Lung (tissue), 12 donors: ENCODE measurements around the gene SLC35E1. TPM values are rescaled to one million over a fixed set of nuclear protein-coding genes. Genes with fewer than 3 reads are reported as not detected.
A peak's percentile ranks its signal among the peaks of the same experiment; 100 is the strongest.

Experiments used
- ATAC-seq: fragments of 200-7000 bp; cut with Tn5 transposase; one replicate; pipeline ENCODE4 v1.9.1; 2020; ENCODE audit warnings: moderate number of reproducible peaks; ENCODE audit not compliant: insufficient read depth, low FRiP score
- DNase-seq, 3 donors: peaks; one replicate each; pipeline ENCODE4 v3.0.0-alpha.2; 2013 to 2017
- H3K27ac ChIP-seq, 2 donors: one replicate each; pipeline ENCODE4 v1.5.1; 2013; ENCODE audit warnings: mild to moderate bottlenecking in 2 of 2, moderate library complexity in 2 of 2, control low read depth in 1 of 2, inconsistent platforms in 1 of 2, low read depth in 1 of 2, low read length in 1 of 2
- H3K27me3 ChIP-seq, 3 donors: one replicate each; pipeline ENCODE4 v1.5.1; 2013; ENCODE audit warnings: low read length in 2 of 3; ENCODE audit not compliant: control insufficient read depth in 3 of 3, insufficient read depth in 3 of 3
- H3K36me3 ChIP-seq, 4 donors: one replicate each; pipeline ENCODE4 v1.5.1; 2013; ENCODE audit warnings: low read length in 4 of 4, mild to moderate bottlenecking in 1 of 4, moderate library complexity in 1 of 4; ENCODE audit not compliant: control insufficient read depth in 4 of 4, insufficient read depth in 4 of 4
- H3K4me1 ChIP-seq, 5 donors: one replicate each; pipeline ENCODE4 v1.5.1; 2013; ENCODE audit warnings: low read length in 5 of 5, mild to moderate bottlenecking in 2 of 5, moderate library complexity in 1 of 5; ENCODE audit not compliant: control insufficient read depth in 5 of 5, insufficient read depth in 5 of 5
- H3K4me3 ChIP-seq: one replicate; pipeline ENCODE4 v1.5.1; 2013; ENCODE audit warnings: mild to moderate bottlenecking, control low read depth, moderate library complexity
- H3K9ac ChIP-seq, 2 donors: one replicate each; pipeline ENCODE4 v1.5.1; 2013; ENCODE audit warnings: low read length in 2 of 2, control low read depth in 1 of 2; ENCODE audit not compliant: insufficient read depth in 1 of 2
- H3K9me3 ChIP-seq, 4 donors: one replicate each; pipeline ENCODE4 v1.5.1; 2013; ENCODE audit warnings: low read length in 3 of 4, mild to moderate bottlenecking in 1 of 4, moderate library complexity in 1 of 4; ENCODE audit not compliant: control insufficient read depth in 4 of 4, insufficient read depth in 3 of 4
- WGBS, 2 donors: extraction: QIAGEN DNeasy Blood & Tissue Kit; methylation state at CpG; one replicate each; pipeline ENCODE4 v1.1.7; 2013; 5-methylcytosine and 5-hydroxymethylcytosine counted together
- polyA plus RNA-seq, 2 donors: library from polyadenylated mRNA; stranded (reverse); fragments of 200-250 nt; gene quantifications; one replicate each; pipeline ENCODE4 v1.2.1, GENCODE V29; 2013
- total RNA-seq, 2 donors: library from RNA; depleted of rRNA in 1 of 2; stranded (reverse); fragments of >200 nt in 1 of 2; gene quantifications; one replicate each; pipeline ENCODE4 v1.2.1, GENCODE V29; 2014 to 2021
- TF ChIP-seq, protein P1 (sequence below): IDR thresholded peaks from 2 replicates; pipeline ENCODE4 v1.5.1; 2012; ENCODE audit warnings: mild to moderate bottlenecking; ENCODE audit errors: control extremely low read depth, extremely low read depth
- donor health status: control.
- donor health status: control.
- donor health status: Bipolar disorder and iron deficiency.
- donor health status: healthy.
- donor health status: DM: yes; HTN: yes; CAD: no.

Gene SLC35E1
- total and polyA plus RNA-seq, 4 donors = 24.9 to 58.1 (median 33.3) TPM

DNA sequence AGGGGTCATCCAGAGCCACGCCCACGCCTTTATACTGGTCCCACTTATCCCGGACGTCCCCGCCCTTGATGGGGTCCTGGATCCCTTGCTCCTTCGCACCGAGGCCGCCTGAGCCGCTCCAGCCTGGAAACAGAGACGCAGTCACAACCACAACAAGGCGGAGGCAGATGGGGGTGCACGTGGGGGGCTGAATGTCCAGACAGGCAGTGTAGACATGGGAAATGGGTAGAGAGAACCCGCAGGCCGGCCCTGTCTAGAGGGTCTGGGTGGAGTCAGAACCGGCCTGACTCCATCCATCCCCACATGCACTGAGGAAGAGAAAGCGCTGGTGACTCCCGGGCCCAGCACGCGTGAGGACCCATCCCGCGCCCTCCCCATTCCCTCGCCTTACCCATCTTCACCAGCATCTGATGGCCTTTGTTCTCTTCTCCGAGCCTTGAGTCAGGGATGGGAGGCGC lies 53.0 kb downstream of the SLC35E1 start:
- H3K27ac ChIP-seq = no peak overlapping the region
- WGBS, 2 donors = 93 to 95% methylated on average over 24 of the region's 24 CpGs
- no peaks in the 10 kb centered on the region for H3K27me3 ChIP-seq
- peak overlapping the region; percentile 7 for H3K4me3 ChIP-seq
- ATAC-seq = no peak
- DNase-seq = no peak
- peaks cover 9 to 76% (median 40%) of the 10 kb centered on the region in 4 donors for H3K36me3 ChIP-seq
- TF ChIP-seq, protein P1, sequence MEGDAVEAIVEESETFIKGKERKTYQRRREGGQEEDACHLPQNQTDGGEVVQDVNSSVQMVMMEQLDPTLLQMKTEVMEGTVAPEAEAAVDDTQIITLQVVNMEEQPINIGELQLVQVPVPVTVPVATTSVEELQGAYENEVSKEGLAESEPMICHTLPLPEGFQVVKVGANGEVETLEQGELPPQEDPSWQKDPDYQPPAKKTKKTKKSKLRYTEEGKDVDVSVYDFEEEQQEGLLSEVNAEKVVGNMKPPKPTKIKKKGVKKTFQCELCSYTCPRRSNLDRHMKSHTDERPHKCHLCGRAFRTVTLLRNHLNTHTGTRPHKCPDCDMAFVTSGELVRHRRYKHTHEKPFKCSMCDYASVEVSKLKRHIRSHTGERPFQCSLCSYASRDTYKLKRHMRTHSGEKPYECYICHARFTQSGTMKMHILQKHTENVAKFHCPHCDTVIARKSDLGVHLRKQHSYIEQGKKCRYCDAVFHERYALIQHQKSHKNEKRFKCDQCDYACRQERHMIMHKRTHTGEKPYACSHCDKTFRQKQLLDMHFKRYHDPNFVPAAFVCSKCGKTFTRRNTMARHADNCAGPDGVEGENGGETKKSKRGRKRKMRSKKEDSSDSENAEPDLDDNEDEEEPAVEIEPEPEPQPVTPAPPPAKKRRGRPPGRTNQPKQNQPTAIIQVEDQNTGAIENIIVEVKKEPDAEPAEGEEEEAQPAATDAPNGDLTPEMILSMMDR = no peak
- H3K4me1 ChIP-seq = no peaks in the 10 kb centered on the region
- no peak overlapping the region for H3K9ac ChIP-seq
- no peaks in the 10 kb centered on the region for H3K9me3 ChIP-seq

DNA sequence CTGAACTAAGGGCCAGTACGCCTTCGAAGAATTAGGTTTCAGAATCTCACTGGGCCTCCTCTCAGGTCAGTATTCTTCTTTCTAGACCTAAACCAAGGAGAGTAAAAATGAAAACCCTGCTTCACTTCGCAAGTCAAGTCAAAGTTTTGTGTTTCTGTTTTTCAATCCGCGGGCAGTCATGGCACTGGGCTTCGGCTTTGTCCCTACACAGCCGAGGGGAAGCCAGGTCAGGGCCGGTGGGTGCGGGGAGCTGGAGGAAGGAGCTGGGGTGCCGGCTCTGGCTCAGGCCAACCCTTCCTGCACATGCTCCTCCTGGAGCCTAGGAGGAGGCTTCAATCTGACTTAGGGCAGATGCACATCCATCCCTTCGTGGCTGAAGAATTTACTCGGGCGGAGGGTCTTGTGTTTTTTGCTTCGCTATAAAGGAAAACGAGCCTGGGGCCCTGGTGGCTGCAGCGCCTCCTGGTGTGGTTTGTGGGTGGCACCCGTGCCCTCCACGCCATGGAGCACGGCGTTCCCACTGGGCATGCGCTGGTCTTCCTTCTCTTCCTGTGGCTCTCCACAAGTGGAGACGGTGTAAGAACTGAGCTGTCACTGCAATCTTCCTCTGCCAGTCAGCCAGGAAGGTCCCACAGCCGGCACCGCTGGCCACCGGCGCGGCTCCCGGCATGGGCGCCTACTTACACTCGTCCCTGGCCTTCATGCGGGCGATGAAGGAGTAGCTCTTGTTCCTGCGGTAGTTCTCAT lies 53.6 kb downstream of the SLC35E1 start:
- Histone ChIP-seq H3K9ac (no peak overlapping the region), H3K36me3 (peaks cover 8 to 73% (median 37%) of the 10 kb centered on the region in 4 donors), H3K27ac (no peak overlapping the region), H3K4me1 (no peaks in the 10 kb centered on the region), H3K27me3 (no peaks in the 10 kb centered on the region), H3K4me3 (no peak overlapping the region), H3K9me3 (no peaks in the 10 kb centered on the region)
- WGBS, 2 donors = 89% methylated on average over 33 of the region's 33 CpGs
- DNase-seq = no peak
- no peak for ATAC-seq
- TF ChIP-seq, protein P1 = no peak

DNA sequence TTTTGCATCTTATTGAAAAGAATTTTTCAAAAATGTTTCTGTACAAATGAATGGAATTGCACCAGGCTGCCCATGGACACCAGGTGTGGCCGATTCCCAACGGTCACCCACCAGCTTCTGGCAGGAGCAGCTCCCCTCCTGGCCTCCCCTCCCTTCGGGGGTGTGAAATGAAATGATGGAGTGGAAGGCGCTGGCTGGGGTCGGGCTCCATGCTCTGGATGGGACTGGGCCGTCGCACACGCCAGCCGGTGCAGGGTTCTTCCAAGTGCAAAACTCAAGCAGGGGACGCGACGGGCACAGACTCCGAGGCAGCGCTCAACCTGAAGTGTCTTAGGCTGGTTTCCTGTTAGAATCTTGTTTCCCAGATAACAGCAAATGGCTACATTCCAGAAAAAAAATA lies 54.2 kb downstream of the SLC35E1 start:
- Histone ChIP-seq H3K9me3 (no peaks in the 10 kb centered on the region), H3K27me3 (no peaks in the 10 kb centered on the region), H3K4me3 (no peak overlapping the region), H3K9ac (no peak overlapping the region), H3K4me1 (no peaks in the 10 kb centered on the region), H3K27ac (no peak overlapping the region), H3K36me3 (peaks cover 7 to 71% (median 35%) of the 10 kb centered on the region in 4 donors)
- DNase-seq (no peak), ATAC-seq (no peak)
- WGBS, 2 donors = 86% methylated on average over 14 of the region's 14 CpGs
- TF ChIP-seq, protein P1 = no peak
